ENCODE results near the gene SNAPIN.
"Not testable (repeated sequence)": the region's sequence is repeated elsewhere in the genome, so short reads cannot be mapped to it uniquely, and the experiment has no call there.

Gene SNAPIN

GRCh38 chr1:153669606-153670005 lies 11.1 kb downstream of the SNAPIN start:
- no peak overlapping the region for H2BK5ac ChIP-seq (ENCODE audit: low read depth, low read length, poor library complexity)
- H3K27me3 ChIP-seq (ENCODE audit: insufficient read depth, low read length): no peaks in the 10 kb centered on the region
- no peak overlapping the region for H2BK12ac ChIP-seq (ENCODE audit: low read length)
- peaks cover 5% of the 10 kb centered on the region for H3K79me1 ChIP-seq (ENCODE audit: low read length)
- H4K91ac ChIP-seq (ENCODE audit: low read depth, low read length): no peak overlapping the region
- no peak overlapping the region for H3K14ac ChIP-seq (ENCODE audit: low read length)
- no peak overlapping the region for H3K27ac ChIP-seq (ENCODE audit: low read depth, low read length)
- H3K79me2 ChIP-seq (ENCODE audit: control insufficient read depth, insufficient read depth, low read length, poor library complexity): peaks cover 8% of the 10 kb centered on the region
- no peak overlapping the region for H3K4me3 ChIP-seq (ENCODE audit: low read depth, low read length)
- no peak overlapping the region for H3K18ac ChIP-seq (ENCODE audit: low read length)
- H3K4me2 ChIP-seq (ENCODE audit: low read length): peak overlapping the region; percentile 93
- H4K8ac ChIP-seq (ENCODE audit: low read depth, low read length): no peak overlapping the region
- H3K36me3 ChIP-seq (ENCODE audit: control insufficient read depth in 1 of 2, insufficient read depth in 2 of 2, low read length in 2 of 2): peaks cover 29 to 41% of the 10 kb centered on the region in 2 experiments
- peaks cover 0 to 2% of the 10 kb centered on the region in 2 experiments for H3K4me1 ChIP-seq (ENCODE audit: control insufficient read depth in 1 of 2, insufficient read depth in 2 of 2, low read length in 2 of 2)
- H3K23ac ChIP-seq (ENCODE audit: low read length): no peak overlapping the region
- H3K9ac ChIP-seq (ENCODE audit: low read length): no peak overlapping the region
- no peaks in the 10 kb centered on the region for H3K9me3 ChIP-seq (ENCODE audit: insufficient read depth, low read depth, low read length)
- no peak overlapping the region for H2AFZ ChIP-seq (ENCODE audit: insufficient read depth, low read length, poor library complexity)
- no peak overlapping the region for H2BK120ac ChIP-seq (ENCODE audit: insufficient read depth, low read length, poor library complexity)
- DNase-seq: no peak
- no CpG with 5 or more reads among the region's 6 CpGs for WGBS (ENCODE audit: extremely low coverage, insufficient coverage, insufficient read length)
- H4K12ac ChIP-seq (ENCODE audit: low read depth, low read length): no peak overlapping the region
- H3K4ac ChIP-seq (ENCODE audit: low read depth, low read length): peak overlapping the region; percentile 52
- H2AK5ac ChIP-seq (ENCODE audit: low read length): no peak overlapping the region

GRCh38 chr1:153670257-153670858 lies 11.9 kb downstream of the SNAPIN start:
- peak overlapping the region; percentile 43 for H4K12ac ChIP-seq (ENCODE audit: low read depth, low read length)
- H4K91ac ChIP-seq (ENCODE audit: low read depth, low read length): peak overlapping the region; percentile 88
- peak overlapping the region; percentile 63 for H3K18ac ChIP-seq (ENCODE audit: low read length)
- no CpG with 5 or more reads among the region's 22 CpGs for WGBS (ENCODE audit: extremely low coverage, insufficient coverage, insufficient read length)
- peak overlapping the region; percentile 85 for H4K8ac ChIP-seq (ENCODE audit: low read depth, low read length)
- H3K4me3 ChIP-seq (ENCODE audit: low read depth, low read length): peak overlapping the region; percentile 92
- H3K27ac ChIP-seq (ENCODE audit: low read depth, low read length): peak overlapping the region; percentile 1
- H2AK5ac ChIP-seq (ENCODE audit: low read length): peak overlapping the region; percentile 73
- peaks cover 5% of the 10 kb centered on the region for H3K79me1 ChIP-seq (ENCODE audit: low read length)
- peaks cover 0 to 2% of the 10 kb centered on the region in 2 experiments for H3K4me1 ChIP-seq (ENCODE audit: control insufficient read depth in 1 of 2, insufficient read depth in 2 of 2, low read length in 2 of 2)
- H2BK12ac ChIP-seq (ENCODE audit: low read length): no peak overlapping the region
- H3K4ac ChIP-seq (ENCODE audit: low read depth, low read length): peak overlapping the region; percentile 96
- peak overlapping the region; percentile 19 for H2BK120ac ChIP-seq (ENCODE audit: insufficient read depth, low read length, poor library complexity)
- DNase-seq: no peak
- peak overlapping the region; percentile 95 for H3K9ac ChIP-seq (ENCODE audit: low read length)
- H2AFZ ChIP-seq (ENCODE audit: insufficient read depth, low read length, poor library complexity): peak overlapping the region; percentile 8
- no peaks in the 10 kb centered on the region for H3K27me3 ChIP-seq (ENCODE audit: insufficient read depth, low read length)
- H3K9me3 ChIP-seq (ENCODE audit: insufficient read depth, low read depth, low read length): no peaks in the 10 kb centered on the region
- peaks cover 8% of the 10 kb centered on the region for H3K79me2 ChIP-seq (ENCODE audit: control insufficient read depth, insufficient read depth, low read length, poor library complexity)
- H2BK5ac ChIP-seq (ENCODE audit: low read depth, low read length, poor library complexity): peak overlapping the region; percentile 55
- H3K23ac ChIP-seq (ENCODE audit: low read length): no peak overlapping the region
- peak overlapping the region; percentile 93 for H3K4me2 ChIP-seq (ENCODE audit: low read length)
- peaks cover 28 to 35% of the 10 kb centered on the region in 2 experiments for H3K36me3 ChIP-seq (ENCODE audit: control insufficient read depth in 1 of 2, insufficient read depth in 2 of 2, low read length in 2 of 2)
- H3K14ac ChIP-seq (ENCODE audit: low read length): peak overlapping the region; percentile 82

GRCh38 chr1:153670859-153671627 lies 12.5 kb downstream of the SNAPIN start, which contains the start of gene ILF2:
Gene ILF2, minus strand, starts transcription at chr1:153670993. Its CDS starts 71 bp downstream, at chr1:153670922.
- Histone ChIP-seq H4K12ac (ENCODE audit: low read depth, low read length) (peak within 1 kb of the TSS; percentile 43), H2BK120ac (ENCODE audit: insufficient read depth, low read length, poor library complexity) (peak within 1 kb of the TSS; percentile 19), H3K27me3 (ENCODE audit: insufficient read depth, low read length) (no peaks in the 10 kb centered on the region), H3K14ac (ENCODE audit: low read length) (peak within 1 kb of the TSS; percentile 82), H3K18ac (ENCODE audit: low read length) (peak within 1 kb of the TSS; percentile 63), H3K36me3 (ENCODE audit: control insufficient read depth in 1 of 2, insufficient read depth in 2 of 2, low read length in 2 of 2) (peaks cover 25 to 29% of the 10 kb centered on the region in 2 experiments), H2AFZ (ENCODE audit: insufficient read depth, low read length, poor library complexity) (peak within 1 kb of the TSS; percentile 45), H3K9ac (ENCODE audit: low read length) (peak within 1 kb of the TSS; percentile 95), H3K4ac (ENCODE audit: low read depth, low read length) (peak within 1 kb of the TSS; percentile 96), H3K79me1 (ENCODE audit: low read length) (peaks cover 5% of the 10 kb centered on the region), H3K79me2 (ENCODE audit: control insufficient read depth, insufficient read depth, low read length, poor library complexity) (peaks cover 8% of the 10 kb centered on the region), H4K8ac (ENCODE audit: low read depth, low read length) (peak within 1 kb of the TSS; percentile 85), H3K27ac (ENCODE audit: low read depth, low read length) (peak within 1 kb of the TSS; percentile 32), H2BK5ac (ENCODE audit: low read depth, low read length, poor library complexity) (peak within 1 kb of the TSS; percentile 55), H3K4me1 (ENCODE audit: control insufficient read depth in 1 of 2, insufficient read depth in 2 of 2, low read length in 2 of 2) (peaks cover 0 to 2% of the 10 kb centered on the region in 2 experiments), H2AK5ac (ENCODE audit: low read length) (peak within 1 kb of the TSS; percentile 73), H2BK12ac (ENCODE audit: low read length) (no peak within 1 kb of the TSS), H3K4me3 (ENCODE audit: low read depth, low read length) (peak within 1 kb of the TSS; percentile 92), H3K4me2 (ENCODE audit: low read length) (peak within 1 kb of the TSS; percentile 93), H3K9me3 (ENCODE audit: insufficient read depth, low read depth, low read length) (no peaks in the 10 kb centered on the region), H4K91ac (ENCODE audit: low read depth, low read length) (peak within 1 kb of the TSS; percentile 88), H3K23ac (ENCODE audit: low read length) (no peak within 1 kb of the TSS)
- no CpG with 5 or more reads among the region's 35 CpGs for WGBS (ENCODE audit: extremely low coverage, insufficient coverage, insufficient read length)
- peak; percentile 99 to 100 for DNase-seq

- H4K12ac ChIP-seq (ENCODE audit: low read depth, low read length); H3K4me1 ChIP-seq (ENCODE audit: control insufficient read depth in 1 of 2, insufficient read depth in 2 of 2, low read length in 2 of 2); H3K14ac ChIP-seq (ENCODE audit: low read length); H2BK12ac ChIP-seq (ENCODE audit: low read length); H2BK5ac ChIP-seq (ENCODE audit: low read depth, low read length, poor library complexity); H4K8ac ChIP-seq (ENCODE audit: low read depth, low read length); H3K9ac ChIP-seq (ENCODE audit: low read length); H2AK5ac ChIP-seq (ENCODE audit: low read length); H3K9me3 ChIP-seq (ENCODE audit: insufficient read depth, low read depth, low read length); H3K4ac ChIP-seq (ENCODE audit: low read depth, low read length); H2BK120ac ChIP-seq (ENCODE audit: insufficient read depth, low read length, poor library complexity); H3K27me3 ChIP-seq (ENCODE audit: insufficient read depth, low read length); H3K79me2 ChIP-seq (ENCODE audit: control insufficient read depth, insufficient read depth, low read length, poor library complexity); H3K18ac ChIP-seq (ENCODE audit: low read length); H4K91ac ChIP-seq (ENCODE audit: low read depth, low read length); H3K79me1 ChIP-seq (ENCODE audit: low read length); H3K23ac ChIP-seq (ENCODE audit: low read length): not testable (repeated sequence)
- H3K4me2 ChIP-seq (ENCODE audit: low read length): peak overlapping the region; percentile 70
- peak overlapping the region; percentile 32 for H3K27ac ChIP-seq (ENCODE audit: low read depth, low read length)
- peak overlapping the region; percentile 45 for H2AFZ ChIP-seq (ENCODE audit: insufficient read depth, low read length, poor library complexity)
- no CpG with 5 or more reads among the region's 28 CpGs for WGBS (ENCODE audit: extremely low coverage, insufficient coverage, insufficient read length)
- DNase-seq: peak in 1 of 2 donors; percentile 36
- peaks cover 18 to 22% of the 10 kb centered on the region in 2 experiments for H3K36me3 ChIP-seq (ENCODE audit: control insufficient read depth in 1 of 2, insufficient read depth in 2 of 2, low read length in 2 of 2)
- H3K4me3 ChIP-seq (ENCODE audit: low read depth, low read length): peak overlapping the region; percentile 60
Observed at GRCh38 chr1:153671628-153672353, 13.3 kb downstream of the SNAPIN start.

All from trophoblast cell (in vitro differentiated cells and primary cell).